ENCODE measurements around the gene KLLN. TPM values are rescaled to one million over a fixed set of nuclear protein-coding genes. Genes with fewer than 3 reads are reported as not detected.
"Not testable (repeated sequence)": the region's sequence is repeated elsewhere in the genome, so short reads cannot be mapped to it uniquely, and the experiment has no call there.

Gene KLLN
- total RNA-seq, 3 donors from 2014 or later = 0.60 to 1.1 (median 0.90) TPM

- intact Hi-C loops (cut with DNase I, micrococcal nuclease) = no loop called here
- no peaks in the 10 kb centered on the region for H3K36me3 ChIP-seq (ENCODE audit: low read depth)
- DNase-seq = no peak
- H3K4me3 ChIP-seq = no peak overlapping the region
- peaks cover 4% of the 10 kb centered on the region for H3K9me3 ChIP-seq
- no peaks in the 10 kb centered on the region for H3K4me1 ChIP-seq (ENCODE audit: low read depth)
- ATAC-seq = no peak
- TF ChIP-seq CTCF (IDR thresholded peaks at IDR 0.05) = no peak
Measured at GRCh38 chr10:87887146-87887545, 23.8 kb upstream of the KLLN start.

- Histone ChIP-seq H3K4me1 (ENCODE audit: low read depth) (no peaks in the 10 kb centered on the region), H3K9me3 (peaks cover 4% of the 10 kb centered on the region), H3K4me3 (no peak overlapping the region), H3K36me3 (ENCODE audit: low read depth) (no peaks in the 10 kb centered on the region)
- TF ChIP-seq CTCF (IDR thresholded peaks at IDR 0.05) = no peak
- no peak for ATAC-seq
- intact Hi-C loops (cut with DNase I, micrococcal nuclease) = no loop called here
- DNase-seq = no peak
Measured at GRCh38 chr10:87886635-87887034, 23.3 kb upstream of the KLLN start.

GRCh38 chr10:87882555-87883294 lies 19.4 kb upstream of the KLLN start:
- DNase-seq = no peak
- intact Hi-C loops (cut with DNase I, micrococcal nuclease) = no loop called here

GRCh38 chr10:87881373-87882059 lies 18.2 kb upstream of the KLLN start:
- H3K4me3 ChIP-seq; H3K4me1 ChIP-seq (ENCODE audit: low read depth); H3K36me3 ChIP-seq (ENCODE audit: low read depth); H3K9me3 ChIP-seq; intact Hi-C loops (cut with DNase I, micrococcal nuclease); DNase-seq; ATAC-seq: not testable (repeated sequence)

More at GRCh38 chr10:87882555-87883294, 19.4 kb upstream of the KLLN start:
- Histone ChIP-seq H3K36me3 (ENCODE audit: low read depth) (no peaks in the 10 kb centered on the region), H3K9me3 (peaks cover 4% of the 10 kb centered on the region), H3K4me3 (no peak overlapping the region), H3K4me1 (ENCODE audit: low read depth) (no peaks in the 10 kb centered on the region)
- ATAC-seq = no peak
- no peak for TF ChIP-seq CTCF (IDR thresholded peaks at IDR 0.05)

GRCh38 chr10:87880336-87880735 lies 17.0 kb upstream of the KLLN start:
- Histone ChIP-seq H3K4me3 (no peak overlapping the region), H3K36me3 (ENCODE audit: low read depth) (no peaks in the 10 kb centered on the region), H3K4me1 (ENCODE audit: low read depth) (no peaks in the 10 kb centered on the region), H3K9me3 (no peaks in the 10 kb centered on the region)
- DNase-seq (no peak), ATAC-seq (no peak)
- intact Hi-C loops (cut with DNase I, micrococcal nuclease) = no loop called here
- no peak for TF ChIP-seq CTCF (IDR thresholded peaks at IDR 0.05)

All from mucosa of descending colon (tissue), 3 donors.